ENCODE data around the gene SDHB. TPM values are rescaled to one million over a fixed set of nuclear protein-coding genes. Genes with fewer than 3 reads are reported as not detected.

SDHB gene
- polyA plus RNA-seq, 3 donors, result 116 to 275 (median 241) TPM

GRCh38 chr1:17031436-17031835 lies 22.4 kb downstream of the SDHB start:
- Mint-ChIP-seq H3K9me3 (peaks cover 0 to 2% (median 0%) of the 10 kb centered on the region in 7 donors), H3K27me3 (ENCODE audit: low read depth in 3 of 3) (no peaks in the 10 kb centered on the region), H3K36me3 (peaks cover 71 to 87% of the 10 kb centered on the region in 2 donors), H3K4me3 (no peak overlapping the region), H3K27ac (peak overlapping the region in 1 of 7 donors; percentile 61), H3K4me1 (peaks cover 20% of the 10 kb centered on the region)
- Histone ChIP-seq H3K79me2 (ENCODE audit: insufficient read depth, low read length) (peaks cover 29% of the 10 kb centered on the region), H3K4me2 (replicated peaks; ENCODE audit: extremely low read depth, low read length, poor library complexity, severe bottlenecking) (no peak overlapping the region), H3K9ac (ENCODE audit: insufficient read depth, low read length, poor library complexity, severe bottlenecking) (no peak overlapping the region), H3K4me1 (ENCODE audit: control insufficient read depth in 1 of 2, insufficient read depth in 2 of 2, low read length in 2 of 2) (peaks cover 13 to 14% of the 10 kb centered on the region in 2 donors), H4K20me1 (ENCODE audit: insufficient read depth, low read length) (peaks cover 77% of the 10 kb centered on the region), H3K27ac (ENCODE audit: low read depth in 1 of 2, low read length in 2 of 2) (no peak overlapping the region), H3K36me3 (replicated peaks in 1 of 2; ENCODE audit: control insufficient read depth in 1 of 2, insufficient read depth in 2 of 2, low read length in 2 of 2) (peaks cover 87 to 98% of the 10 kb centered on the region in 2 donors), H3K4me3 (replicated peaks in 1 of 3; ENCODE audit: low read depth in 2 of 3, low read length in 3 of 3) (no peak overlapping the region), H3K9me3 (replicated peaks in 1 of 2; ENCODE audit: control insufficient read depth in 1 of 2, insufficient read depth in 1 of 2, low read length in 2 of 2) (no peaks in the 10 kb centered on the region), H2AFZ (ENCODE audit: insufficient read depth, low read depth, low read length, poor library complexity, severe bottlenecking) (no peak overlapping the region), H3K27me3 (ENCODE audit: control insufficient read depth in 2 of 2, insufficient read depth in 2 of 2, low read length in 2 of 2) (no peaks in the 10 kb centered on the region)
- intact Hi-C loops (cut with micrococcal nuclease), result no loop called here
- DNase-seq, result no peak
- TF ChIP-seq CTCF (IDR thresholded peaks at IDR 0.05), result no peak
- 100% methylated on average over 4 of the region's 4 CpGs for WGBS (ENCODE audit: insufficient coverage)

GRCh38 chr1:17030206-17030605 lies 23.6 kb downstream of the SDHB start:
- Histone ChIP-seq H3K9ac (ENCODE audit: insufficient read depth, low read length, poor library complexity, severe bottlenecking) (no peak overlapping the region), H4K20me1 (ENCODE audit: insufficient read depth, low read length) (peaks cover 67% of the 10 kb centered on the region), H3K4me1 (ENCODE audit: control insufficient read depth in 1 of 2, insufficient read depth in 2 of 2, low read length in 2 of 2) (peaks cover 13 to 14% of the 10 kb centered on the region in 2 donors), H3K4me3 (replicated peaks in 1 of 3; ENCODE audit: low read depth in 2 of 3, low read length in 3 of 3) (no peak overlapping the region), H3K4me2 (replicated peaks; ENCODE audit: extremely low read depth, low read length, poor library complexity, severe bottlenecking) (no peak overlapping the region), H3K79me2 (ENCODE audit: insufficient read depth, low read length) (peaks cover 19% of the 10 kb centered on the region), H3K27ac (ENCODE audit: low read depth in 1 of 2, low read length in 2 of 2) (no peak overlapping the region), H3K36me3 (replicated peaks in 1 of 2; ENCODE audit: control insufficient read depth in 1 of 2, insufficient read depth in 2 of 2, low read length in 2 of 2) (peaks cover 92 to 100% of the 10 kb centered on the region in 2 donors), H2AFZ (ENCODE audit: insufficient read depth, low read depth, low read length, poor library complexity, severe bottlenecking) (no peak overlapping the region), H3K27me3 (ENCODE audit: control insufficient read depth in 2 of 2, insufficient read depth in 2 of 2, low read length in 2 of 2) (no peaks in the 10 kb centered on the region), H3K9me3 (replicated peaks in 1 of 2; ENCODE audit: control insufficient read depth in 1 of 2, insufficient read depth in 1 of 2, low read length in 2 of 2) (no peaks in the 10 kb centered on the region)
- Mint-ChIP-seq H3K4me1 (peaks cover 20% of the 10 kb centered on the region), H3K9me3 (peaks cover 0 to 2% (median 0%) of the 10 kb centered on the region in 7 donors), H3K27ac (peak overlapping the region in 1 of 7 donors; percentile 37), H3K27me3 (ENCODE audit: low read depth in 3 of 3) (no peaks in the 10 kb centered on the region), H3K36me3 (peaks cover 74 to 94% of the 10 kb centered on the region in 2 donors), H3K4me3 (no peak overlapping the region)
- intact Hi-C loops (cut with micrococcal nuclease), result no loop called here
- DNase-seq, result no peak
- no peak for TF ChIP-seq CTCF (IDR thresholded peaks at IDR 0.05)
- 100% methylated on average over 1 of the region's 4 CpGs for WGBS (ENCODE audit: insufficient coverage)

Data from CD14-positive monocyte (primary cell).